Neural progenitor cell (in vitro differentiated cells): Measurements from ENCODE around the gene LKAAEAR1.

Experiments
- EZH2phosphoT487 ChIP-seq: fragments of 200-600 bp; sonication (generic); IDR thresholded peaks from 2 replicates; pipeline ENCODE4 v1.6.1; 2017; ENCODE audit warnings: antibody characterized with exemption
- TF ChIP-seq, protein P1 (sequence below): fragments of 200-600 bp; sonication (generic); IDR thresholded peaks from 2 replicates; pipeline ENCODE4 v1.5.1; 2017; ENCODE audit warnings: antibody characterized with exemption, mild to moderate bottlenecking

DNA sequence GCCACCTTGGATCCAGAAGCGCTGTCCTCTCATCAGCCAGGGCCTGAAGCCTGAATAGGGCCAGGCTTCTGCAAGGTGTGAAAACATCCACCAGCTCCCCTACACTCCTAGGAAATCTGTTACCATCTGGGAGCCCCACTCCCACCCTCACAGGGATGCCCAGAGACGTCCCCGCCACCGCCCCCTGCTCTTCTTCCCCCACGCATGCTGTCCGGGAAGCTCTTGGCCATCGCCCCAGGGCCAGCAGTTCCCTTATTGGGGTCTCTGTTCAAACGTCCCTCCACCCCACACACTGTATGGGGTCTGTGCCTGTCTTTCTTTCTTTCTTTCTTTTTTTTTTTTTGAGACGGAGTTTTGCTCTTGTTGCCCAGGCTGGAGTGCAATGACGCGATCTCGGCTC lies 8.6 kb downstream of the LKAAEAR1 start:
- TF ChIP-seq, protein P1, sequence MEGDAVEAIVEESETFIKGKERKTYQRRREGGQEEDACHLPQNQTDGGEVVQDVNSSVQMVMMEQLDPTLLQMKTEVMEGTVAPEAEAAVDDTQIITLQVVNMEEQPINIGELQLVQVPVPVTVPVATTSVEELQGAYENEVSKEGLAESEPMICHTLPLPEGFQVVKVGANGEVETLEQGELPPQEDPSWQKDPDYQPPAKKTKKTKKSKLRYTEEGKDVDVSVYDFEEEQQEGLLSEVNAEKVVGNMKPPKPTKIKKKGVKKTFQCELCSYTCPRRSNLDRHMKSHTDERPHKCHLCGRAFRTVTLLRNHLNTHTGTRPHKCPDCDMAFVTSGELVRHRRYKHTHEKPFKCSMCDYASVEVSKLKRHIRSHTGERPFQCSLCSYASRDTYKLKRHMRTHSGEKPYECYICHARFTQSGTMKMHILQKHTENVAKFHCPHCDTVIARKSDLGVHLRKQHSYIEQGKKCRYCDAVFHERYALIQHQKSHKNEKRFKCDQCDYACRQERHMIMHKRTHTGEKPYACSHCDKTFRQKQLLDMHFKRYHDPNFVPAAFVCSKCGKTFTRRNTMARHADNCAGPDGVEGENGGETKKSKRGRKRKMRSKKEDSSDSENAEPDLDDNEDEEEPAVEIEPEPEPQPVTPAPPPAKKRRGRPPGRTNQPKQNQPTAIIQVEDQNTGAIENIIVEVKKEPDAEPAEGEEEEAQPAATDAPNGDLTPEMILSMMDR = no peak
- no peak for TF ChIP-seq EZH2phosphoT487
